ENCODE results near the gene RHBDD3. TPM values are rescaled to one million over a fixed set of nuclear protein-coding genes. Genes with fewer than 3 reads are reported as not detected.

The RHBDD3 gene
- total RNA-seq, 1 experiment from 2014 or later: 49.6 TPM

- Histone ChIP-seq H3K9me3 (ENCODE audit: control insufficient read depth, insufficient read depth, low read depth, low read length) (no peaks in the 10 kb centered on the region), H3K27me3 (ENCODE audit: control insufficient read depth, insufficient read depth, low read length) (no peaks in the 10 kb centered on the region), H3K4me1 (ENCODE audit: control insufficient read depth, insufficient read depth, low read length) (no peaks in the 10 kb centered on the region), H3K27ac (ENCODE audit: low read length) (no peak overlapping the region), H3K36me3 (ENCODE audit: control insufficient read depth, insufficient read depth, low read length) (peaks cover 38% of the 10 kb centered on the region), H3K4me3 (ENCODE audit: low read depth in 2 of 2, low read length in 2 of 2) (no peak overlapping the region)
- no peak for DNase-seq (ENCODE audit: low read depth, low spot score)
- no TSS peak for BruUV-seq (replicated peaks)
- intact Hi-C loops (cut with micrococcal nuclease; ENCODE audit: unreplicated experiment) (no loop called here), in situ Hi-C loops (cut with HindIII; ENCODE audit: low pct_unique_long_range_greater_than_20kb, low sequenced_read_pairs) (no loop called here)
- CTCF ChIA-PET: no interaction called here
- no peak for TF ChIP-seq TCF7L2 (IDR thresholded peaks at IDR 0.05; ENCODE audit: low read depth, low read length)
- no peak for TF ChIP-seq SIN3A (IDR thresholded peaks at IDR 0.05; ENCODE audit: borderline replicate concordance, insufficient read depth, low read depth, low read length)
- TF ChIP-seq POLR2AphosphoS5 (IDR thresholded peaks at IDR 0.05; ENCODE audit: low read depth, low read length): no peak
- no peak for TF ChIP-seq REST (IDR thresholded peaks at IDR 0.05; ENCODE audit: insufficient read depth in 1 of 2, low read depth in 2 of 2, low read length in 1 of 2)
- no peak for TF ChIP-seq CTCF (IDR thresholded peaks at IDR 0.05)
- POLR2A ChIA-PET: no interaction called here
- ATAC-seq: no peak
Measured at GRCh38 chr22:29284196-29284595, 16.4 kb upstream of the RHBDD3 start.

- Histone ChIP-seq H3K4me3 (ENCODE audit: low read depth in 2 of 2, low read length in 2 of 2) (no peak overlapping the region), H3K27me3 (ENCODE audit: control insufficient read depth, insufficient read depth, low read length) (no peaks in the 10 kb centered on the region), H3K36me3 (ENCODE audit: control insufficient read depth, insufficient read depth, low read length) (peaks cover 49% of the 10 kb centered on the region), H3K4me1 (ENCODE audit: control insufficient read depth, insufficient read depth, low read length) (peaks cover under 1% of the 10 kb centered on the region), H3K9me3 (ENCODE audit: control insufficient read depth, insufficient read depth, low read depth, low read length) (no peaks in the 10 kb centered on the region), H3K27ac (ENCODE audit: low read length) (no peak overlapping the region)
- no TSS peak for BruUV-seq (replicated peaks)
- intact Hi-C loops (cut with micrococcal nuclease; ENCODE audit: unreplicated experiment): no loop called here
- TF ChIP-seq CTCF (IDR thresholded peaks at IDR 0.05): no peak
- TF ChIP-seq TCF7L2 (IDR thresholded peaks at IDR 0.05; ENCODE audit: low read depth, low read length): no peak
- no peak for TF ChIP-seq REST (IDR thresholded peaks at IDR 0.05; ENCODE audit: insufficient read depth in 1 of 2, low read depth in 2 of 2, low read length in 1 of 2)
- ATAC-seq (no peak), DNase-seq (ENCODE audit: low read depth, low spot score) (no peak)
- POLR2A ChIA-PET: no interaction called here
- CTCF ChIA-PET: no interaction called here
- in situ Hi-C loops (cut with HindIII; ENCODE audit: low pct_unique_long_range_greater_than_20kb, low sequenced_read_pairs): no loop called here
Measured at GRCh38 chr22:29277927-29278326, 10.1 kb upstream of the RHBDD3 start.

Data from Panc1 (cell line).